Sigmoid colon (tissue), 7 donors: ENCODE measurements around the gene TNP2. TPM values are rescaled to one million over a fixed set of nuclear protein-coding genes. Genes with fewer than 3 reads are reported as not detected.
"Not testable (repeated sequence)": the region's sequence is repeated elsewhere in the genome, so short reads cannot be mapped to it uniquely, and the experiment has no call there.

ENCODE experiments used
- DNase-seq: peaks from one replicate; pipeline ENCODE4 v3.0.0-alpha.2; 2019
- H3K27ac ChIP-seq, 4 donors: fragments of 200-600 bp; sonication (generic); one replicate each; pipeline ENCODE4 v1.5.1; 2016 to 2019; ENCODE audit warnings: mild to moderate bottlenecking in 1 of 4
- H3K27me3 ChIP-seq, 3 donors: fragments of 200-600 bp; sonication (generic); one replicate each; pipeline ENCODE4 v1.5.1; 2019; ENCODE audit warnings: mild to moderate bottlenecking in 1 of 3
- H3K36me3 ChIP-seq, 4 donors: fragments of 200-600 bp; sonication (generic); one replicate each; pipeline ENCODE4 v1.5.1; 2016 to 2019
- H3K4me1 ChIP-seq, 4 donors: fragments of 200-600 bp; sonication (generic); one replicate each; pipeline ENCODE4 v1.5.1; 2017 to 2019
- H3K4me3 ChIP-seq, 4 donors: fragments of 200-600 bp; sonication (generic); one replicate each; pipeline ENCODE4 v1.5.1; 2017 to 2019; ENCODE audit warnings: mild to moderate bottlenecking in 2 of 4, moderate library complexity in 1 of 4
- H3K9me3 ChIP-seq, 4 donors: fragments of 200-600 bp in 3 of 4; sonication (generic) in 3 of 4; one replicate each; pipeline versions ENCODE4 v1.5.1 to v1.6.1; 2013 to 2019
- CTCF ChIP-seq, 4 experiments: fragments of 450-650 bp in 3 of 4; fragments of 200-600 bp in 1 of 4; IDR thresholded peaks; one replicate each; pipeline ENCODE4 v1.5.1; 2016 to 2019; ENCODE audit warnings: antibody characterized with exemption in 4 of 4, mild to moderate bottlenecking in 3 of 4, moderate library complexity in 2 of 4
- EP300 ChIP-seq, 4 donors: sonication (generic); formaldehyde crosslinking; IDR thresholded peaks; one replicate each; pipeline ENCODE4 v1.6.1; 2017; ENCODE audit warnings: antibody characterized with exemption in 4 of 4
- POLR2A ChIP-seq, 2 donors: fragments of 450-650 bp; IDR thresholded peaks; one replicate each; pipeline ENCODE4 v1.6.1; 2016; ENCODE audit warnings: antibody characterized with exemption in 2 of 2, mild to moderate bottlenecking in 2 of 2, moderate library complexity in 2 of 2
- POLR2AphosphoS5 ChIP-seq, 4 donors: sonication (generic); formaldehyde crosslinking; IDR thresholded peaks; one replicate each; pipeline ENCODE4 v1.6.1; 2017; ENCODE audit warnings: antibody characterized with exemption in 4 of 4
- WGBS, 2 donors: extraction: QIAGEN DNeasy Blood & Tissue Kit; methylation state at CpG; one replicate each; pipeline ENCODE4 v1.1.7; 2013; 5-methylcytosine and 5-hydroxymethylcytosine counted together
- intact Hi-C: fragments of 100-400 bp; cut with DNase I; formaldehyde crosslinking; loops from one replicate; pipeline ENCODE4 v1.15.1; 2023
- polyA plus RNA-seq, 3 donors: library from polyadenylated mRNA; stranded (reverse); fragments of 200-250 nt; gene quantifications; one replicate each; pipeline ENCODE4 v1.2.3, GENCODE V29; 2013
- total RNA-seq, 4 donors: library from RNA; depleted of rRNA; stranded (reverse); fragments of >200 nt; gene quantifications; one replicate each; pipeline ENCODE4 v1.1.0, GENCODE V29; 2016
- donor health status: healthy with polysubstance abuse.
- donor health status: Bipolar disorder and iron deficiency.
- donor health status: healthy.

The TNP2 gene
- total and polyA plus RNA-seq, 7 donors, result not detected

GRCh38 chr16:11301645-11302501 lies 32.7 kb upstream of the TNP2 start:
- H3K9me3 ChIP-seq, result no peaks in the 10 kb centered on the region
- 69 to 84% methylated on average over 4 of the region's 4 CpGs for WGBS, 2 donors
- TF ChIP-seq EP300 (IDR thresholded peaks at IDR 0.05) (no peak), POLR2AphosphoS5 (IDR thresholded peaks at IDR 0.05) (no peak), POLR2A (IDR thresholded peaks at IDR 0.05) (no peak), CTCF (IDR thresholded peaks at IDR 0.05) (no peak)
- intact Hi-C loops, result no loop called here
- H3K27me3 ChIP-seq, result no peaks in the 10 kb centered on the region
- no peaks in the 10 kb centered on the region for H3K36me3 ChIP-seq
- no peak overlapping the region for H3K27ac ChIP-seq
- H3K4me3 ChIP-seq, result no peak overlapping the region
- DNase-seq, result no peak
- H3K4me1 ChIP-seq, result peaks cover 0 to 19% (median 13%) of the 10 kb centered on the region in 4 donors

GRCh38 chr16:11300560-11300892 lies 31.4 kb upstream of the TNP2 start:
- H3K9me3 ChIP-seq, result no peaks in the 10 kb centered on the region
- no peaks in the 10 kb centered on the region for H3K27me3 ChIP-seq
- H3K27ac ChIP-seq, result no peak overlapping the region
- H3K36me3 ChIP-seq, result no peaks in the 10 kb centered on the region
- WGBS, 2 donors, result 88 to 93% methylated on average over 7 of the region's 7 CpGs
- no peak for TF ChIP-seq CTCF (IDR thresholded peaks at IDR 0.05)
- TF ChIP-seq POLR2A (IDR thresholded peaks at IDR 0.05), result no peak
- no peak for TF ChIP-seq POLR2AphosphoS5 (IDR thresholded peaks at IDR 0.05)
- no peak for TF ChIP-seq EP300 (IDR thresholded peaks at IDR 0.05)
- H3K4me3 ChIP-seq, result no peak overlapping the region
- intact Hi-C loops, result no loop called here
- no peak for DNase-seq
- peaks cover 0 to 21% (median 17%) of the 10 kb centered on the region in 4 donors for H3K4me1 ChIP-seq

GRCh38 chr16:11299865-11300559 lies 30.9 kb upstream of the TNP2 start:
- Histone ChIP-seq H3K27ac (no peak overlapping the region), H3K4me1 (peaks cover 0 to 21% (median 17%) of the 10 kb centered on the region in 4 donors), H3K9me3 (no peaks in the 10 kb centered on the region), H3K27me3 (no peaks in the 10 kb centered on the region), H3K36me3 (no peaks in the 10 kb centered on the region), H3K4me3 (no peak overlapping the region)
- TF ChIP-seq POLR2A (IDR thresholded peaks at IDR 0.05) (no peak), CTCF (IDR thresholded peaks at IDR 0.05) (no peak), POLR2AphosphoS5 (IDR thresholded peaks at IDR 0.05) (no peak), EP300 (IDR thresholded peaks at IDR 0.05) (no peak)
- intact Hi-C loops, result no loop called here
- no peak for DNase-seq
- 74 to 86% methylated on average over 6 of the region's 6 CpGs for WGBS, 2 donors

GRCh38 chr16:11298950-11299547 lies 29.9 kb upstream of the TNP2 start:
- H3K4me3 ChIP-seq, H3K36me3 ChIP-seq, H3K27ac ChIP-seq, H3K9me3 ChIP-seq, H3K27me3 ChIP-seq, intact Hi-C loops, DNase-seq: not testable (repeated sequence)
- H3K4me1 ChIP-seq, result peaks cover 0 to 20% (median 17%) of the 10 kb centered on the region in 4 donors
- 74 to 82% methylated on average over 13 of the region's 13 CpGs for WGBS, 2 donors
